Central memory CD4-positive, alpha-beta T cell (primary cell): Measurements from ENCODE around the gene MAFG.
"Not testable (repeated sequence)": the region's sequence is repeated elsewhere in the genome, so short reads cannot be mapped to it uniquely, and the experiment has no call there.

Experiments
- DNase-seq: peaks from one replicate; pipeline ENCODE4 v3.0.0; 2022

The MAFG gene

DNA sequence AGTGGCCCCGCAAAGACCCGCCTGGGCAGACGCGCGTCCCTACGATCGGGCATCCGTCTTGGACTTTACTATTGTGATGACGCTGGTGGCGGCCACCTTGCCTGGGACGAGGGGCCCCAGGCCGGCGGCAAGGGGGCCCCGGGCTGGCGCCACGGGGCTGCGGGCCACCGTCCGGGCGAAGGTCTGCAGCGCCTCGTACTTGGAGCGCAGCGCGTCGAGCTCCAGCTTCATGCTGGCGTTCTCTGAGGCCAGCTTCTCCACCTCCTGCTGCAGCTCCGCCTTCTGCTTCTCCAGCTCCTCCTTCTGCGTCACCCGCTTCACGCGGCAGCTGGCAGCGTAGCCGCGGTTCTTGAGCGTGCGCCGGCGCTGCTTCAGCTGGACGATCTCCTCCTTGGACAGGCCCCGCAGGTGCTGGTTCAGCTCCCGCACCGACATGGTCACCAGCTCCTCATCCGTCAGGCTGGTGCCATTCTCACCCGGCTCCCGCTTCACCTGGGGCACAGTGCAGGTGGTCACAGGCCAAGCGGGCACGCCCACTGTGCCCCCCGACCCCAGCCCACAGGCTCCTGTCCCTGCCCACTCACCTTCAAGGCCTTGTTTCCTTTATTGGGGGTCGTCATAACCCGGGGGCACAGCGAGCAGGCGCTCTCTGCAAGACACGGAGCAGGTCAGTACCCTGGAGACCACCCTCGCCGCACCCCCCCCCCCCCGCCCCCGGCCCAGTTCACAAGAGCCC is 4.8 kb downstream of the MAFG start:
- no peak for DNase-seq

DNA sequence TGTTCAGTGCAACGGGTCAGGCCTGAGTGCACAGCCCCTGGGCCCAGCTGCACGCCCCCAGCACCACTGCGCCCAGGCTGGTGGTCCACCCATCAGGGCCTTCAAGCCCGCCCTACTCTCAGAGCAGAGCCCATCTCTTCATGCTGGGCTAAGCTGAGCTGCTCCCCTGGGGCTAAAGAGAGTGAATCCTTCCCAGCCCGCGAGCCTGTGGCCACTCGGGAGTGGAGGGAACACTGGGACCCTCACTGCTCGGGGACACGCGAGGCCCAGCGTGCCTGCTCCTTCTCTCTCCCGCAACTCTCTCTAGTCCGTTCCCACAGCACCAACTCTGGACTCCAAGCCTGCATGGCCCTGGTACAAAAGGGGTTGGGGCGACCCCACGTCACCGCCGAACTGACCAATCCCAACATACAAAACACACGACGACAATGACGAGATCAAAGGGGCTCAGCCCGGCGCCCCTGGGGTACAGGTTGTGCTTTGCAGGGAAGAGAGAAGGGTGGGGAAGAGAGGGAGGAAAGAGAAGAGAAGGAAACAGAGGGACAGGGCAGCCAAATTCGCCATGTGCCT is 5.5 kb downstream of the MAFG start:
- DNase-seq, result no peak

DNA sequence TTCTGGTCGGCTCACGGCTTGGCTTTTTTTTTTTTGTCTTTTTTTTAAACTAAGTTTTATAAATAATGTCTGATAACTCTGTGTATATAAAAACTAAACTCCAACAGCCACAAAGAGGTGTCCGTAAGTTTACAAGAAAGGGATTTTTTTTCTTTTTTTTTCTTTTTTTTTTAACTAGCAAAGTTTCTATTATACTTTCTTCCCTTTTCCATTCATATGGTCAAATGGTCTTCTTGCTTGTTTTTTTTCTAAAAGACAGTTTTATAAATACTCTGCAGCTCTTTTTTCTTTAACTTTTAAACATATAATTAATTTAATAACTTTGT is 6.0 kb downstream of the MAFG start:
- no peak for DNase-seq

GRCh38 chr17:81920612-81921536 is 6.7 kb downstream of the MAFG start:
- DNase-seq, result no peak

- no peak for DNase-seq
Measured at GRCh38 chr17:81918832-81919545, 8.5 kb downstream of the MAFG start.

DNA sequence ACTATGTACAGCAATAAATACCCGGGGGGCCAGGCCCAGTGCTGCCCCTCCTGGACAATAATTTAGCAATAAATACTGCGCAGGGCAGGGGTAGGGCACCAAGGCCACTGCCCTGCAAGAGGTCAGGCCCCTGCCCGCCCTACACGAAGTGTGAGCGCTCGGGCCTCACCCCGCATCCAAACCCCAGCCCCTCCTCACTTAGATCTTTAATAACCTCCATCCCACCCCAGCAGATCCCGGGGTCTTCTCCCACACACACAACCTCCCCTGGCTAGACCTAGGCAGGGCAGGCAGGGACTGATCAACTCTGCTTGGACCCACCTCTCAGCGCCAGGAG is 9.2 kb downstream of the MAFG start:
- not testable (repeated sequence) for DNase-seq

DNA sequence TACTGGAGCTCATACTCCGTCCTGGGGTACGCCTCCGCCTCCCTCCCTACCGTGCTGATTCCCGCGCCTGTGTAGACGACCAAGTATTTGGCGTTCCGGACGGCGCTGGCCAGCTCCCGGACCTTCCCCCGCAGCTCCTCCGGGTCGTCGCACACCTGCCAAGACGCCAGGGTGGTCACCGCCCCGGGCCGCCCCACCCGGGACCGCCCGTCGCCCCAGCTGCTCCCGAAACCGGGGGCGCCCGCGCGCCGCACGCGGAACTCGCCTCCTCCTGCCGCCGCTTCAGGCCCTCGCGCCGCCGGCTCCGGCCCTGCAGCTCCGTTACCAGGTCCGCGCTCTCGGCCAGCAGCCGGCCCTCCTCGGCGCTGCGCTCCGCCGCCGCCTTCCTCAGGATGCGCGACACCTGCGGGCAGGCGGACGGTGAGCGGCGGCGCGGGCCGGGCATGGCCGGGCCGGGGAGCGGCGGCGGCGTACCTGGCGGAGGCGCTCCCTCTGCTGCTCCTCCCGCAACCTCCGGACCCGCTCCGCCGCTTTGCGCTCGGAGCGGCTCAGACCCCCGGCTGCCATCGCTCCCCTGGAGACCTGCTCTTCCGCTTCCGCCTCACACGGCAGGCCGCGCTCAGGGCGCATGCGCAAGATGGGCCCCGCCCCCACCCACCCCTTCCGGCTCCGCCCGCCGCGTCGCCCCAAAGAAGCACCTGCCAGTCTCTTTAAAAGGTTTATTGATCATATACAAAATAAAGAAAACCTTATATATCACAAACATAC is 9.8 kb downstream of the MAFG start, which contains the start of gene SIRT7:
SIRT7 (minus strand) TSS at position 612 of the 768 bp plus-strand sequence; CDS start at position 567, 45 bp downstream.
- DNase-seq, result peak; percentile 78

DNA sequence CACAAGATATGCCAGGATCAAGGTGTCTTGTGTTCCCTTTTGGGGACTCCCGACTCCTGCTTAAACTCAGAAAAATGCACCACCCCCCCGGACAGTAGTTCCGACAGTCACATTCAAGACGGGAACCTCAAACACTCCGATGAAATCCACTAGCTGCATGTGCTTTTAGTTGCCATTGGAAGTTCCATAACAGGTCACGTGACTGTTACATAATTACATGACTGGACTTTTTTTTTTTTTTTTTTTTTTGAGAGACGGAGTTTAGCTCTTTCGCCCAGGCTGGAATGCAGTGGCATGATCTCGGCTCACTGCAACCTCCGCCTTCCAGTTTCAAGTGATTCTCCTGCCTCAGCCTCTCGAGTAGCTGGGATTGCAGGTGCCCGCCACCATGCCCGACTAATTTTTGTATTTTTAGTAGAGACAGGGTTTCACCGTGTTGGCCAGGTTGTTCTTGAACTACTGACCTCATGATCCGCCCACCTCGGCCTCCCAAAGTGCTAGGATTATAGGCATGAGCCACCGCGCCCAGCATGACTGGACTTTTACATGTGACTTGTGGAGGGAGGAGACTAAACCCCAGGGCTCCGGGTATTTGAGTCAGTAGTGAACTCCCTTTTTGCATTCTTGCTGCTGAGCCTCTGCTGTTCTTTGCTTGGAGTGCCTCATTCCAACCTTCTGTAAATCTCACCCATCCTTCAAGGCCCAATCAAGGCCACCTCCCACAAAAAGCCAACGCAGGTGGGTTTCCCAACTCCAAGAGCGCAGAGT is 11.1 kb downstream of the MAFG start:
- DNase-seq, result no peak

DNA sequence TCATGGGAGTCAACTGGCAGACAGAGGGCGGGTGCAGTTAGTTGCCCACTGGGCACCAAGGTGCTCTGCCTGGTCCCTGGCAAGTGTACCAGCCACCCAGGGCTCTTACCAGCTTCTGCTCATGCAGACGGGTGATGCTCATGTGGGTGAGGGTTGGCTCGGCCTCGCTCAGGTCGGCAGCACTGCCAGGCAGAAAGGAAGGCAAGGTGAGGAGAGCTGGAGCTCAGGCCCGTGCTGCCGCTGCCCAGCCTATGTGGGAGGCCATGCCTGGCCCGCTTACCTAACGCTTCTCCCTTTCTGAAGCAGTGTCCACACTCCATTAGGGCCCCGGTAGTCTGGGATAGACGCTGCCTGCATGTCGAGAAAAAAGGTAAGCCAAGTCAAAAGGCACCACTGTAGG is 12.2 kb downstream of the MAFG start:
- DNase-seq, result no peak

DNA sequence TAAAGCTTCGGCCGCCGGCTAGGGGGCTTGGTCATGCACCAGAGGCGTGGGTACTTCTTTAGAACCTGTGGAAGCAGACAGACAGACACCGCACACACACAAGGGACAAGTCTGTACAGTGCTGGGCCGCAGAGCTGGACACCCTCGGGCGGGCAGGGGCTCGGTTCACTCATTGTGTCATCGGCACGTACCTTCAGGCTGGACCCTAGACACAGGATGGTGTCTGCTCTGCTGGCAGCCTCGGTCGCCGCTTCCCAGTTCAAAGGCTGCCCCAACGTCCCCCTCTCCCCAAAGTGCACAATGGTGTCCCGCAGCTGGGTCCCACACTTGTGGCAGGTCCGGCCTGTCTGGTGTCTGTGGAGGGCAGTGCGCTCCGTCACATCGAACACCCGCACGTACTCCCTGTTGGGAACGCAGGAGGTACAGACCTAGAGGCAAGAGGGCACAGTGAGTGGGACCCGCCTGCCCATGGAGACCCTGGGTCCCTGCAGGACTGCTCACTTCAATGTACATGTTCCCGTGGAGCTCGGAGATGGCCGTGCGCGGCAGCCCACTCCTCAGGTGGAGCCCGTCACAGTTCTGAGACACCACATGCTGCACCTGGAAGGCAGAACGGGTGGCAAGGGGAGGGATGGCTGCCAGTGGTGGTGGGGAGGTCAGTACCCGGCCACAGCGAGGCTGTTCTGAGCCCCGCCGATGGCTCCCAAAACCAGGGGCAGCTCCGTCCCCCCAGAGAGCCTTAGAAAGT is 13.3 kb downstream of the MAFG start:
- DNase-seq, result no peak

DNA sequence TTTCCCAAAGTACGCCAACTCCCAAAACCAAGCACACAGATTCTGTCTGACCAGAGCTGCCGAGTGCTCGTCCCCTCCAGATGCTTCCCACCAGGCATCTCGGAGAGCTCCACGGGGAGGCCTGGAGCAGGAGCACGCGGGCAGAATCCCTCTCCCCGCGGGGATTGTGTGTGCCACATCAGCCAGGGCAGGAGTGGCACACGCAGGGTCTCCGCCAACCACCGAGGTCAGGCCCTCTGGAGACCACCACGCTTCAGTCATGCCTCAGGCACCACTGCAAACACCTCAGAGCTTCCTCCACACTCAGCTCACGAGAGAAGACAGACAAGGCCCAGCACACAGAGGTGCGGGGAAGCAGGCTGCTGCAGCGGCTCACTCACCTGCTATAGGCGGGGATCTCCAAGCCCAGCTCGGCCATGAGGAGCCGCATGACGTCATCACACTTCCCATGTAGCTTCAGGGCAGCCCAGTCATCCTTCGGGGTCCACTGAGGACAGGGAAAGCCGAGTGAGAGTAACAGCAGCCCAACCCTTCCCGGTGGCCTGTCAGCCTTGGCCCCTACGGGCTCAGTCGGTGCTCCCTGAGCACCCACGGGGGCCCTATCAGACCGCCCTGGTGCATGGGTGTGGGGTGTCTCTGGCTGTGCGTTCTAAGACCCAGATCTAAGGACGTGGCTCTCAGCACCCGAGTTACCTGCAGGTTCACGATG is 14.0 kb downstream of the MAFG start:
- no peak for DNase-seq

DNA sequence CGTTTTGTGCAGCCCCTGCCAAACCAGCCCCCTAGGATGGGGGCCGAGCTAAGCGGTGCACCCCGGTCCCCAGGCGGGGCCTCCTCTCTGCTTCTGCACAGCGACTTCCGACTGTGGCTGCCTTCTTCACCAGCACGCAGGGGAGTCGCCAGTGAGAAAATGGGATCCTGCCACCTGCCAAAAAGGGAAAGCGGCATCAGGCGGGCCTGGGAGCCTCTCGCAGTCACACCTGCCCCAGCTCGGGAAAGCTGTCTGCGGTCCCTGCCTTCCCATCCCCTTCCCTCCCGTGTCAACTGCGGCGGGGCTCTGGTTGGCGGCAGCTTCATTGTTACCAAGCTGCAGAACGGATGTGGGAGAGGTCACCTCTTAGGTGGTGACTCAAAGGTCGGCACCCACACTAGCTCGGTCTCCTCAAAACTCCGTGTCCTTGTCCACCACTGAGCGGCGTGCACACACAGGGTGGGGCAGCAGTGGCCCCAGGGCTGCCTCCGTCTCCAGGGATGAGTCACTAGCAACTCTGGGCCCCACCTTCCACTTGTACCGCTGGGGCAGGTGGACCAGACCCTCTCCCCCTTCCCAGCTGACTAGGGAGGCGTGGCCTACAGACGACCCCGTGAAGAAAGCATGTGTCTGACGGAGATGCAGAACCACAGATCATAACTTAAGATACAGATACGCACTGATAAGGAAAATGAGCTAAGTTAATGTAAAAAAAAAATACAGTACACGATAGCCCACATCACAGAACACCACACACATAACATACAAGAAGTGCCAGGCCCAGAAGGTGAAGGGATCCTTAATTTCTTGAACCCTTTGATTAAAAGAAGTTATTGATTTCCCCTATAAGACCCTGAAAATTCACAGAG is 14.9 kb downstream of the MAFG start:
- DNase-seq, result no peak

DNA sequence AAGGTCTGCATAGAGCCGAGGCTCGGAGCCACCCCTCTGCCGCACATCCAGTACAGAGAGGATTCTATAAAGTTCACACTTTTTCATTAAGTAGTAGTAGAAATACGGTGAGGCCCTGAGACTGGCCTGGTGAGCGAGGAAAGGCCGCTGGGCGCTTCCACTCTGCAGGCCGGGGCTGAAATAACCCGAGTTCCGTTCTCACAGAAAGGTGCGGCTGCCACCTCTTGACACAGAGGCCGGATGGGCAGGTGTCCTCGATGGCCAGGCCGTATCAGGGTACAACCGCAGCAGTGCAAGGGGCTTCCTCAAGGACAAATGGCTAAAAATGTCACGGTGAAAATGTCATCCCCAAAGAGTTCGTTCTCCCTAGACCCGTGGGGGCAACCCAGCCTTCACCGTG is 15.6 kb downstream of the MAFG start:
- DNase-seq, result no peak

GRCh38 chr17:81911277-81911961 is 16.1 kb downstream of the MAFG start, which contains the start of gene PCYT2:
PCYT2 (minus strand) TSS chr17:81911399; CDS start chr17:81911355, 44 bp downstream.
- DNase-seq, result peak; percentile 91

DNA sequence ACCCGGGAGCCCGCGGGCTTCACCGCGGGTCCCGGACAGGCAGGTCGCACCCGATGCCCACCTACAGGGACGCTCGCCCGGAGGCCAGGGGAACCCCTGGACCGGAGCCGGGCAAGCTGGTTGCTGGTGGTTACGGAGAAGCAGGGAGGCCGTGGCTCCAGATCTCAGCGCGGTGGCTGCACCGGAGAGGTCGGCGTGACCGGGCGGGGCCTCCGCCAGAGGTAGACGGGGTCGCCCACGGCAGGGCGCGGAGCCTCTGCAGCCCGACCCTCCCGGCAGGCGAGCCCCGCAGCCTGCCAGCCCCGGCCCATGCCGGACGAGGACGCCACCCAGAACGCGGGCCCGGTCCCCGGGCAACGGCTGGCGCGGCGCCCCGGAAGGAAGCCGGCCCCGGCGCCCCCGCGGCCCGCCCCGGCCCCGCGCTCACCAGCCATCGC is 16.7 kb downstream of the MAFG start:
- no peak for DNase-seq

DNA sequence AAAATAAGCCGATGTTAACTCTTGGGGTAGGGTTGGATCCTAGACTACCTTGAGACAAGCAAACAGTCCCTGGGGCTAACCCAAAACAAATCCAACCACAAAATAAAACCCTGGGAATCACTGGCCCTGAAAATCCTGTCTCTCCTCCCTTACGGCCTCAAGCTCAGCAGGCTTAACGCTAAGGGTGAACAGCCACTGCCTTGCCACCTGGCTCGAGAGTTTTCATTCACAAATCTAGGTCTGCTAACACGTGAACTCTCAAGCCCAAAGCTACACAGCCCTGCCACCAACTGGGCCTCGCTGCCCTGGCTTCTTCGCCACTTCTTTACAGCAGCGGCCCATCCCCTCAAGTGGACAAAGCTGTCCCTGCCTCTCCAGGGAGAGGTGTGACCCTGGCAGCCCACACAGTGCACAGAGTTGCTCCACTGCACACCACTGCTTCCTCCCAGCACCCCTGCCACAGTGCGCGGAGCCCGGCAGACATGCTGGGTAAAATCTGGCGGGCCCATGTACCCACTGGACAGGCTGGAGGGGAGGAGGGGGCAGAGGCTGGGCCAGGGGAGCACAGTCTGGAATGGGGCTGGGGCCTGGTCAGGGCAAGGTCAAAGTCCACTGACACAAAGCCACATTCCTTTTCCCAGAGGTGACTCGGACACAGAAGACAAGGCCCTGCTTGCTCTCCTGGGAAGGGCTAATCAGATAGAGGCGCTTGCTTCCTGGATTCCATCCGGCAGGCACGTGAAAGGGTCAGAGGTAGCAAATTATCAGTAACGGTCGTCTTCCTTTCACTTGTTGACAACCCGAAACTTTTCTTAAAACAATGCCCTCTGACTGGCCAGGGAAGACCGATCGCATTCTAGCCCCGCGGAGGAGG is 17.3 kb downstream of the MAFG start:
- DNase-seq, result no peak

- no peak for DNase-seq
Measured at GRCh38 chr17:81909231-81909630, 18.3 kb downstream of the MAFG start.
